Suppressor macrophage treated with lipopolysaccharide for 4 hours (primary cell): ENCODE data around the gene COLQ.
"Not testable (repeated sequence)": the region's sequence is repeated elsewhere in the genome, so short reads cannot be mapped to it uniquely, and the experiment has no call there.

ENCODE experiments used
- DNase-seq: peaks from one replicate; pipeline ENCODE4 v3.0.0-alpha.2; 2020

COLQ gene

GRCh38 chr3:15452961-15453360 lies 68.5 kb downstream of the COLQ start:
- no peak for DNase-seq

DNA sequence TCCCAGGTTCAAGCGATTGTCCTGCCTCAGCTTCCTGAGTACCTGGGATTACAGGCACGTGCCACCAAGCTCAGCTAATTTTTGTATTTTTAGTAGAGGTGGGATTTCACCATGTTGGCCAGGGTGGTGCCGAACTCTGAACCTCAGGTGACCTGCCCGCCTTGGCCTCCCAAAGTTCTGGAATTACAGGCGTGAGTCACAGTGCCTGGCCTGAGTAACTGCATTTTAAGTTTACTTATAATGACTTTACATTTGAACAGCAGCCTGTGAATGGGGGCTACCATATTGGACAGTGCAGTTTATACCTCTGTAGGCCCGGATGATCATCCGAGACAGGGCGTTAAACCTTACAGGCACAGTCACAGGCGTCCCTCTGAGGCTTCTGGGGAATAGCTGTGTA lies 69.3 kb downstream of the COLQ start:
- no peak for DNase-seq

DNA sequence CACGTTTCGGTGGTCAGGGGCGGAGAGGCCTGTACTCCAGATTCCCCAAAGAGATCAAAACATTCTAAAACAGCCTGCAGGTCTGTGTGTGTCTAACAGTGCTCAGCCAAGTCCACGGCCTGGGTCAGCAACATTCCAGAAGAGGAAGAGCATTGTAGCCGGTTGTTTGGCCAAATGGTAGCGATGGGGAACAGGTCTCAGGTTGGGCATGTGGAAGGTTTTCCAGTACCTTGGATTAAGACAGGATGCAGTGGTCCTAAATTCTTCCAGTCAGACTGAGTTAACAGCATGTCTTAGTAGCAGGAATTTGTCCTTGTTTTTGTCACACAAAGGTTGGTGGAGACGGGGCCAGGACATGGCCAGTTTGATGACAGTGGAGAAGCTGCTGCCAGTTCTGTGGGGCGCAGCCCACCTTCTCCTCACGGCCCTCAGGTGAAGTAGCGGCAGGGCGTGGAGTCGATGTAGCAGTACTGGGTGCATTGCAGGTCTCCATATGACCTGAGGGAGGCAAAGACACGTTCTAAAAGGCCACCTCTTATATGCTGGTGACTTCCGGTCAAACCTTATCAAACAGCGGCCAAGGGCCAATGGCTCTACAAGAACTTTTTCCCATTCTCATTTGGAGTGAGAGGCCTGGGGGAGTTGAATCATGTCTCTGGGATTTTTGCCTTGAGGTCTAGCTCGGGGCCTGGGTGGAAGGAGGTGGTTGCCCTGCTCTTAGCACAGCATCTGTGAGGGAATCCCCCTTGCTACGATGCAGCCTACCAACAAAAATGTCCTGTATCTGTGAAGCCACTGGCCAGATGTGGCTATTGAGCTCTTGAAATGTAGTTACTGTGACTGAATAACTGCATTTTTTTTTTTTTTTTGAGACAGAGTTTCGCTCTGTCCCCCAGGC lies 70.0 kb downstream of the COLQ start:
- no peak for DNase-seq

DNA sequence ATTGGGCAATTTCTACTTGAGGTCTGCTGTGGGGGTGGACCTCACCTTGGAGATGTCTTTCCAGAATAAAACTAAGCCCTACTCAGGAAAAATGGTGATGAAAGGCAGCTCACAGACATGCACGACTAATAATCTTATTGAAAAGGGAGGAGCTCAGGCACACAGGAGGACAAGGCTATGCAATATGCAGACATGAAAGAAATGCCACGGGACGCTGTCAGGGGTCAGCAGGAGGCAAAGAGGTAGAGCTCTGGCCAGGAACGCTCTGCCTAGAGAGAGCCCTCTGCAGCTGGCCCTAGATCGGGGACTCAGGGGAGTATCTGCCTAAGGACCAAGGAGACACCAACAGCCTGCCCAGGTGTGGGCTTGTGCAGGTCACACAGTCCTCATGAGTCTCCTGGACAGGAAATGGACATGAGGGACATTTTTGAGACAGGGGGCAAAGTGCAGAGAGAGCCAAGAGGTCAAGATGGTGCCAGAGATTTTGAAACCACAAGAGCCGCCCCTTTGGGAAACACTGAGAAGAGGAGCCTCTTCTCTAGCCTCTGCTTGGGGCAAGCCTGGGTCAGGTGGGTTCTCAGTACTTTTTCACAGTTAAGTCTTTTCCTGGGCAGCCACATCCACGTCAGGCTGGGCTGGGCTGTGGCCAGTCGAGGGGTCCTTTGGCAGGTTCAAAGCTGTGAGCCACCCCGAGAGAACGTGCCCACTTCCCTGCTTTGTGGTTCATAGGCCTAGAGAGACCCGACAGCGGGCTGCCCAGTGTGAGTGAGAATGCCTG lies 70.9 kb downstream of the COLQ start:
- no peak for DNase-seq

GRCh38 chr3:15449489-15450224 lies 71.8 kb downstream of the COLQ start:
- DNase-seq, result no peak

DNA sequence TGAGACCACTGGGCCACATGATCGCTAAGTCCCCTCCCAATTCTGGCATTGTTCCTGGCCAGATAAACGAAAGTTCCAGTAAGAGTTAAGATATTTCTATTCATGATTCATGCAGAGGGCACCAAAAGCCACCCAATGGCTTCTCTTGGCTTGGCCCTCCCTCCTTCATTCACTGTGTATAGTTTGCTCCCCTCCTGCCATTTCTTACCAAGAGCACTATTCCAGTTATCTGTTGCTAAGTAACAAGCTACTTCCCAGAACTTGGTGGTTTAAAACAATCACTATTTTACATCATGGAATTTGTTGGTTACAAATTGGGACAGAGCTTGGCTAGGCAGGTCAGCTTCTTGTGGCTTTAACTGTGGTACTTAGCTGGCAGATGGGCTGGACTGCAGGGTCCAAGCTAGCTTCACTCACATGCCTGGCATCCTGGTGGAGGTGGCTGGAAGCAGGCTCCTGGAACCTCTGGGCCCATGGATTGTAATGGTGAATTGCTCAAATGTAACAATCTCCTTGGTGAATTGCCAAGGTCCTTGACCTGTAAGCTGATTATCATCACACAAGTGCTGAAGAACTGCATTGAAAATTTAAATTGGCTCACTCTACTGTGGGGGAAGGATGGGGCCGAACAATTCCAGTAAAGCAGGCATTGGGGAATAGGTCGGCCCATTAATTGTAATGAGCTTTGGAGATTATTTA lies 77.5 kb downstream of the COLQ start:
- no peak for DNase-seq

DNA sequence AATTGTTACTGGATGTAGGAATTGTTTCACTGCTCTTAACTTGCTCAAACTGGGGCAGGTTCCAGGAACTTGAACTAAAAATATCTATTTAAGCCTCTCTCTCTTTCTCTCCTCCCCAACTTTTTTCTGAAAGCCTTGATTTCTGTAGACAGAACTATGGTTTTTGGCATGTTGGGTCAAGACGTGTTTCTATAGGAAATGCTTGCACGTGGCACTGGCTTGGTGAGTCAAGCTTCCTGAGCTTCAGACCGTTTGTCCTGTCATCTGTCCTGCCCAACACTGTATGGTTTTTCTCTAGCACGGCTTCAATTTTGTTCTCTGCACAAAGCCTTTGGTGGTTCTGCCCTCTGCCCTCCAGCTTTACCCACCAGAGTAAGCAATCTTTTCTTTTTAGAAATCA lies 80.6 kb downstream of the COLQ start:
- DNase-seq, result peak; percentile 74

DNA sequence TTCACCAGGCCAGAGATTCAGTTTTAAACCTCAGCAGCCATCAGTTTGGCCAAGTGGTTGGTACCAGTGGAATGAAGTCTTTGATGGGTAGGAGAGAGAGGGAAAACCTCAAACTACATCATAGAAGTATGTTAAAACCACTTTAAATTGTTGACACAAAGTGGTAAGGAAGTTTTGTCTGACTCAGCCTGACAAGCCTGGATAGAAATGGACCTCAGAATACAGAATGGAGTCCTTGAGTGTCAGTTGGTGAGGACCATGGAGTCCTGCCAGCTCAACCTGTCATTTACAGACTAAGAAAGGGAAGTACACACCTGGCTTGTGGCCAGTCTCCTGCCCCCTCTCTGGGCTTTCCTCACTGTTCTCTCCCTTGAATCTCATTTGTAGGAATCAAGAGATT lies 82.0 kb downstream of the COLQ start:
- DNase-seq, result no peak

DNA sequence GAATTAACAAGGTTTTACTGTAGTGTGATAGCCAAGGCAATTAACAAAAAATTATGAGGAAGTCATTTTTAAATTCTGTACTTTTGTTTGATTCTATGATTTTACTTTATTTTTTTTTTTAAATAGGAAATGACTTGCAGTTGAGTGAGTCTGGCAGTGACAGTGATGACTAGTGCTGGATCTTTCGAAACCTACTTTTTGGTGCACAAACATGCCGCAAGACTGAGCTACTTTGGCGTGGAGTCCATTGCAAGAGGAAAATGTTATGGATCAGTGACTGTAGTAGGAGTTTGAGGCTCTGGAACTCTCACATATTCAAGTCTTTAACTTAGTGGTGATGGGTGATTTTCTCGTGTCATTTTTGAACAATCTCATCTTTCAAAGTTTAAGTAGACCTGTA lies 82.5 kb downstream of the COLQ start:
- peak; percentile 83 for DNase-seq

DNA sequence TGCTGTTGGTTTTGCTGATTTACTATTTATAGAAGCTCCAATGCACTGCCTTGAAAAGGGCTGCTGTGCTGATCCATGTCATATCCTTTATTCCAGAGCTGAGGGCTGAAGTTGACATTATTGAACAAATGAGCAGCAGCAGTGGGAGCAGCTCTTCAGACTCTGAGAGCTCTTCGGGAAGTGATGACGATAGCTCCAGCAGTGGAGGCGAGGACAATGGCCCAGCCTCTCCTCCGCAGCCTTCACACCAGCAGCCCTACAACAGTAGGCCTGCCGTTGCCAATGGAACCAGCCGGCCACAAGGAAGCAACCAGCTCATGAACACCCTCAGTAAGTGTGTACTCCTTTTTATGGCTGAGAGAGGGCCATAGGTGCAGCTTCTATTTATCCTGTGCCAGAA lies 85.3 kb downstream of the COLQ start:
- DNase-seq, result no peak

DNA sequence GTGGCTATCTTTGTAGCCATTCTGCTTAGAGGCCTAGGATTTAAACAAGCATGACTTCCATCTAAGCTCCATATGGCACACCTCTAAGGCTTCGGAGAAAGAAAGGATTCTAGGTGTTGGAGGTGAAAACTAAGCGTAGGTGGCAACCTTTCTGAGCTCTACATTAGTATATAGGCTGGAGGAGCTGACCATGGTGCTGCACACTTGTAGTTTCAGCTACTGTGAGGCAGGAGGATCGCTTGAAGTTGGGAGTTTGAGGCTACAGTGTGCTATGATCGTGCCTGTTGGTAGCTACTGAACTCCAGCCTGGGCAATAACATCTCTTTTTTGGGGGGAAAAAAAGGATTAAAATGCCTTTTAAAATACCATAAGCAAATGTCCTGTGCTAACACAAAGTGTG lies 86.8 kb downstream of the COLQ start:
- DNase-seq, result no peak

DNA sequence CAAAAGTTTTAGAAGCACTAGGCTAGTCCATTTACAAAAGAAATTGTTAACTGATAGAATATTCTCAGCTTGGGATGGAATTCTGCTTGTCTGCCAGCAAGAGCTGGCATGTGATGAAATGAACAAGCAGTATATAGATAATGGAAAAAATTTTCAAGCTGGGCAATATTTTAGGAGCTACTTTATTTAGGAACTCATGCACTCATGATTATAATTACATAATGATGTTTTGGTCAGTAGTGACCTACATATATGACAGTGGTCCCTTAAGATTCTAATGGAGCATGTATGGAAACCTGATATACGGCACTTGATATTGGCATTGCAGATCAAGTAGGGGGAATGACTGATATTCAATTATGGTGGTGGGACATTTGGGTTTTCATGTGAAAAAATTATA lies 88.0 kb downstream of the COLQ start:
- DNase-seq, result no peak

DNA sequence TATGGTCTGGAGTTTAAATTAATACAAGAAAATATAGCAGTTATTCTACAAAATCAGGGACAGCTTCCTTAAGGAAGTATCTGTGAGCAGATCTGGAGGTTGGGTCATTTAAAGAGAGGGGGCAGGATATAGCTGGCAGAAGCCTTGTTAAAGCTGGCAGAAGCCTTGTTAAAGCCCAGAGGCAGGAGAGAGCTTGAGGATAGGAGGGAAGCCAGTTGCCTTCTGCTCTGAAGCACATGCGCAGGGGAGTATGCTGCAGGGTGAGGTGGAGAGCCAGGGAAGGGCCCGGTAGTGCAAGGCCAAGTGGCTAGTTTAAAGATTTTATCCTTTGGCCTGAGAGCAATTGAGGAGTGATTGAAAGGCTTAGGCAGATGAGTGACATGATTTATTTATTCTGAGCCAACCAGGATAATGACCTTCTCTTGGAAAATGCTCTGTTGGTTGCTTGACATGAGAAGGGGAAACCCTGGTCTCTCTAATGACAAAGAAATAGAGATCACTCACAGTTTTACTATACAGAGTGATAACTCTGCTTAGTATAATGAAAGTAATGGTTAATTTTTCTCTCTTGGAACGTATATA lies 90.2 kb downstream of the COLQ start:
- DNase-seq, result no peak

DNA sequence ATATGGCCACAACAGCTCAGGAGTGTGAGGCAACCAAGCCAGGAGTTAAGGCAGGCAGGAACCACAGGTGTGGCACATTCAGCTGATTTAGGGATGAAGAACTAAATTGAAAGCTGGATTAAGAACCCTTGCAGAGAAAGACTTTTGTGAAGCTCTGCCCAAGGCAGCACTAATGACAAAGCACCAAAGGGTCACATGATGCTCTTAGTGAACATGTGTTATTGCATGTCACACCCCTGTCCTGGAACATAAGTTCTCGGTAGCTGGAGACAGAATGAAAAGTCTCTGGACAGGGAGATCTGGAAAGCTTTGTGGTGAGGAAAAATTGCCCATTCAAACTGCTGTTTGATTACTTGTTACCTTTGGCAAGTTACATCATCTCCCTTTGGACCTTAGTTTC lies 90.9 kb downstream of the COLQ start:
- DNase-seq, result no peak

DNA sequence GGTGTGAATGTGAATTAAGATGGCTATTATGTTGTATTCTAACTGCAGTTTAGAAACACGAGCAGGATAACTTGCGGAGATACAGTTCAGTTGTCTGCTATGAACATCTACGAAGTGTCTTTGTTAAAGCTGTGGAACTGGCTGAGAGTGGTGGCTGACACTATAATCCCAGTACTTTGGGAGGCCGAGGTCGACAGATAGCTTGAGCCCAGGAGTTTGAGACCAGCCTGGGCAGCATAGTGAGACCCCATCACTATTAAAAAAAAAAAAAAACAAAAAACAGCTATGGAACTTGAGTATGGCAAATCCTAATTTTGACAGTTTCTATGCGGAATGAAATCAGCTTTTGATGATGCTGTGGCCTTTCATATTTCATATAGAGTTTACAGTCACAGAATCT lies 92.4 kb downstream of the COLQ start:
- DNase-seq, result no peak

DNA sequence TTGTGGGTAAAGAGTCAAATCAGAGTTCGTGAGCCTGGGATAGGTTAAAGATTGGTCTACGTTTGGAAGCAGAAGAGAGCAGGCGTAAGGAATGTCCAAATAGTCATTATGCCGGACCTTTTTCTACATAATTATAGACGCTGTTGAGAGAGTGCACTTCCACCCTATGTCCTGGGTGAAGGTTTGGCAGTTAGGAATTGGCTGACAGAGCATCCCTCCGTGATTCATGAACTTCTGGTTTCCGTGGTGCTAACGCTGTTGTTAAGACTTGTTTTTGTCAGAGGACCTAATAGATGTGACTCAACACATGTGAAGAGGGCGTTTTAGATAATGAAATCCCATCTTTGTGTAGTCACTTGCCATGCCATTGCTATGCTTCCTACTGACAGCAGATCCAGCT lies 93.0 kb downstream of the COLQ start:
- peak; percentile 86 for DNase-seq

- peak; percentile 49 for DNase-seq
These were observed 93.5 kb downstream of the COLQ start for GRCh38 chr3:15427981-15428380.

GRCh38 chr3:15427182-15427880 lies 94.2 kb downstream of the COLQ start, which contains the start of the genes EAF1 and METTL6:
Gene EAF1, plus strand, starts transcription at chr3:15427598. Its CDS starts 182 bp downstream, at chr3:15427780.
Gene METTL6, minus strand, starts transcription at chr3:15427544. Its CDS starts 1,033 bp downstream, at chr3:15426511.
- DNase-seq, result peak; percentile 95

DNA sequence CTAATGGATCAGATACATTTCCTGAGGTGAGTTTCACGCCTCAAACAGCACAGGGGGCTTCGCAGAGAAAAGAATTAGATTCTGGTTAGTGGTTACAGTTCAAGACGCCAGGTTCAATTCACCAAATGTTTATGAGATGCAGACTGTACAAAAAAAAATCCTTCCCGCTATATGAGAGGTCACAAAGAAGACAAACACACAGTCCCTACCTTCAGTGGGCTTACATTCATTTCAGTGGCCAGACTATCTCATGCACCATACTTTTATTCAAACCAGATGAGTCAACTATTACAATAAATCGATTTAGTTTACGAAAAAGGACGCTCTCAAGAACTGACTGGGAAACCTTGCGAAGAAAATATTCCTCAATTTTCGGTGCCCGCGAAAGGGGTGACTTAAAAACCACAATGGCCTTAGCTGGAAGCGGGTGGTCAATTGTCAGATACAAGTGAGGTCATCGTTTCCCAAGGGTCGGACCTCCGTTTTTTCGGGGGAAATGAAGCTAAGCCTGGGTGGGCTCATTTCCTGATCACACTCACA lies 94.9 kb downstream of the COLQ start:
- no peak for DNase-seq

DNA sequence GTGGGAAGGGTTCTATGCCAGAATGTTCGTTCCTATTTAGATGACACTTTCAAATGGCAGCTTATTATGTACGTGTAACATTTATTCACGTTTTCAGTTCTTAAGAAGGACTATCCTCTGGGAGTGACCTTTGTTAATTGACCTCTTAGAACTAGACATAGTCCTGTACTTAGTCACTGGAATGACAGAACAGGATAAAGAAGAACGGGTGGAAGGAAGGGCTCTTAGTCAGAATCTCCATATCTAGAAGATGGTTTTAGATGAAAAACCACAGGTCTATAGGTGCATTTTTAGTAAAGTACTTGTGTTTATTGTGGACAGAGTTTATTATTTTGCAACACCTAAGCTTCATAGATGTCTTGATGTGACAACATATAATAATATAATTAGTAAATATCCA lies 100.6 kb downstream of the COLQ start:
- DNase-seq, result no peak

GRCh38 chr3:15410966-15411365 lies 110.5 kb downstream of the COLQ start:
- DNase-seq, result not testable (repeated sequence)
